Ovary (tissue), 3 donors: ENCODE measurements around the gene TMEM134.

ENCODE experiments used
- EP300 ChIP-seq: sonication (generic); formaldehyde crosslinking; IDR thresholded peaks from one replicate; pipeline ENCODE4 v1.6.1; 2017; ENCODE audit warnings: antibody characterized with exemption
- POLR2A ChIP-seq: fragments of 450-650 bp; IDR thresholded peaks from one replicate; pipeline ENCODE4 v1.6.1; 2017; ENCODE audit warnings: antibody characterized with exemption, mild to moderate bottlenecking, moderate library complexity
- TF ChIP-seq, protein P1 (sequence below), 3 donors: fragments of 450-650 bp in 2 of 3; fragments of 200-600 bp in 1 of 3; IDR thresholded peaks; one replicate each; pipeline versions ENCODE4 v1.5.1 to v1.8.0; 2016 to 2022; ENCODE audit warnings: antibody characterized with exemption in 3 of 3, mild to moderate bottlenecking in 1 of 3
- donor health status: DM: no; HTN: no; CAD: no.

- TF ChIP-seq, protein P1, sequence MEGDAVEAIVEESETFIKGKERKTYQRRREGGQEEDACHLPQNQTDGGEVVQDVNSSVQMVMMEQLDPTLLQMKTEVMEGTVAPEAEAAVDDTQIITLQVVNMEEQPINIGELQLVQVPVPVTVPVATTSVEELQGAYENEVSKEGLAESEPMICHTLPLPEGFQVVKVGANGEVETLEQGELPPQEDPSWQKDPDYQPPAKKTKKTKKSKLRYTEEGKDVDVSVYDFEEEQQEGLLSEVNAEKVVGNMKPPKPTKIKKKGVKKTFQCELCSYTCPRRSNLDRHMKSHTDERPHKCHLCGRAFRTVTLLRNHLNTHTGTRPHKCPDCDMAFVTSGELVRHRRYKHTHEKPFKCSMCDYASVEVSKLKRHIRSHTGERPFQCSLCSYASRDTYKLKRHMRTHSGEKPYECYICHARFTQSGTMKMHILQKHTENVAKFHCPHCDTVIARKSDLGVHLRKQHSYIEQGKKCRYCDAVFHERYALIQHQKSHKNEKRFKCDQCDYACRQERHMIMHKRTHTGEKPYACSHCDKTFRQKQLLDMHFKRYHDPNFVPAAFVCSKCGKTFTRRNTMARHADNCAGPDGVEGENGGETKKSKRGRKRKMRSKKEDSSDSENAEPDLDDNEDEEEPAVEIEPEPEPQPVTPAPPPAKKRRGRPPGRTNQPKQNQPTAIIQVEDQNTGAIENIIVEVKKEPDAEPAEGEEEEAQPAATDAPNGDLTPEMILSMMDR (IDR thresholded peaks at IDR 0.05), result no peak
- TF ChIP-seq EP300, result no peak
- TF ChIP-seq POLR2A, result no peak
Observed at GRCh38 chr11:67439321-67440228, 29.5 kb downstream of the TMEM134 start.
